ENCODE results near the gene ADAMTS12. TPM values are rescaled to one million over a fixed set of nuclear protein-coding genes. Genes with fewer than 3 reads are reported as not detected.

ADAMTS12 gene
- total RNA-seq, 1 experiment from 2014 or later: 1.2 TPM

- H3K4me1 Mint-ChIP-seq (ENCODE audit: low read depth, unreplicated experiment): no peaks in the 10 kb centered on the region
- CTCF ChIA-PET: no interaction called here
- no peak for DNase-seq
- no peak for TF ChIP-seq CTCF (IDR thresholded peaks at IDR 0.05; ENCODE audit: unreplicated experiment)
- H3K4me3 Mint-ChIP-seq (ENCODE audit: low read depth, unreplicated experiment): no peak overlapping the region
- peaks cover 15% of the 10 kb centered on the region for H3K27me3 Mint-ChIP-seq (ENCODE audit: unreplicated experiment)
- H3K9me3 Mint-ChIP-seq (ENCODE audit: low read depth, unreplicated experiment): no peaks in the 10 kb centered on the region
- no TSS peak for BruUV-seq (replicated peaks)
- intact Hi-C loops (cut with micrococcal nuclease; ENCODE audit: unreplicated experiment): loop anchor here (5.0 kb wide), 1 partner anchor 1237 kb away; no protein-coding TSS in a partner anchor
- H3K36me3 Mint-ChIP-seq (ENCODE audit: insufficient read depth, unreplicated experiment): no peaks in the 10 kb centered on the region
- no peak overlapping the region for H3K27ac Mint-ChIP-seq (ENCODE audit: unreplicated experiment)
Measured at GRCh38 chr5:33885679-33886078, 6.1 kb downstream of the ADAMTS12 start.

- Mint-ChIP-seq H3K36me3 (ENCODE audit: insufficient read depth, unreplicated experiment) (no peaks in the 10 kb centered on the region), H3K27ac (ENCODE audit: unreplicated experiment) (no peak overlapping the region), H3K4me1 (ENCODE audit: low read depth, unreplicated experiment) (no peaks in the 10 kb centered on the region), H3K4me3 (ENCODE audit: low read depth, unreplicated experiment) (no peak overlapping the region), H3K9me3 (ENCODE audit: low read depth, unreplicated experiment) (no peaks in the 10 kb centered on the region), H3K27me3 (ENCODE audit: unreplicated experiment) (peaks cover 15% of the 10 kb centered on the region)
- no peak for DNase-seq
- intact Hi-C loops (cut with micrococcal nuclease; ENCODE audit: unreplicated experiment): no loop called here
- no TSS peak for BruUV-seq (replicated peaks)
- TF ChIP-seq CTCF (IDR thresholded peaks at IDR 0.05; ENCODE audit: unreplicated experiment): no peak
- CTCF ChIA-PET: no interaction called here
Measured at GRCh38 chr5:33883482-33883881, 8.3 kb downstream of the ADAMTS12 start.

GRCh38 chr5:33880319-33880718 is 11.5 kb downstream of the ADAMTS12 start:
- no peaks in the 10 kb centered on the region for H3K36me3 Mint-ChIP-seq (ENCODE audit: insufficient read depth, unreplicated experiment)
- DNase-seq: no peak
- BruUV-seq (replicated peaks): no TSS peak
- CTCF ChIA-PET: no interaction called here
- intact Hi-C loops (cut with micrococcal nuclease; ENCODE audit: unreplicated experiment): no loop called here
- no peak for TF ChIP-seq CTCF (IDR thresholded peaks at IDR 0.05; ENCODE audit: unreplicated experiment)
- H3K4me3 Mint-ChIP-seq (ENCODE audit: low read depth, unreplicated experiment): no peak overlapping the region
- H3K27me3 Mint-ChIP-seq (ENCODE audit: unreplicated experiment): peaks cover 15% of the 10 kb centered on the region
- H3K9me3 Mint-ChIP-seq (ENCODE audit: low read depth, unreplicated experiment): peaks cover 2% of the 10 kb centered on the region
- no peaks in the 10 kb centered on the region for H3K4me1 Mint-ChIP-seq (ENCODE audit: low read depth, unreplicated experiment)
- no peak overlapping the region for H3K27ac Mint-ChIP-seq (ENCODE audit: unreplicated experiment)

GRCh38 chr5:33877449-33877848 is 14.3 kb downstream of the ADAMTS12 start:
- no peak overlapping the region for H3K27ac Mint-ChIP-seq (ENCODE audit: unreplicated experiment)
- H3K36me3 Mint-ChIP-seq (ENCODE audit: insufficient read depth, unreplicated experiment): no peaks in the 10 kb centered on the region
- H3K4me3 Mint-ChIP-seq (ENCODE audit: low read depth, unreplicated experiment): no peak overlapping the region
- no peak for DNase-seq
- intact Hi-C loops (cut with micrococcal nuclease; ENCODE audit: unreplicated experiment): no loop called here
- CTCF ChIA-PET: no interaction called here
- no peaks in the 10 kb centered on the region for H3K4me1 Mint-ChIP-seq (ENCODE audit: low read depth, unreplicated experiment)
- peaks cover 13% of the 10 kb centered on the region for H3K27me3 Mint-ChIP-seq (ENCODE audit: unreplicated experiment)
- no peak for TF ChIP-seq CTCF (IDR thresholded peaks at IDR 0.05; ENCODE audit: unreplicated experiment)
- no TSS peak for BruUV-seq (replicated peaks)
- peaks cover 2% of the 10 kb centered on the region for H3K9me3 Mint-ChIP-seq (ENCODE audit: low read depth, unreplicated experiment)

Data from Calu3 (cell line).